H1 (cell line): ENCODE results near the gene PLEKHG1. TPM values are rescaled to one million over a fixed set of nuclear protein-coding genes. Genes with fewer than 3 reads are reported as not detected.

Experiments used
- CTCF ChIA-PET: fragments of 300-600 bp; sonication (Branson Sonifier 250); formaldehyde crosslinking; loops from one replicate; lab custom pipeline; 2021; ENCODE audit not compliant: partially characterized antibody; lab: Charles Lee
- POLR2A ChIA-PET: fragments of 300-600 bp; sonication (Branson Sonifier 250); formaldehyde crosslinking; loops from one replicate; lab custom pipeline; 2021; ENCODE audit warnings: inconsistent platforms; ENCODE audit not compliant: partially characterized antibody; lab: Charles Lee
- DNase-seq, 2 experiments: peaks; one replicate each; pipeline versions ENCODE4 v3.0.0 to v3.0.0-alpha.2; 2010 to 2022; ENCODE audit warnings: low spot score in 2 of 2, low read depth in 1 of 2, mixed read lengths in 1 of 2
- FAIRE-seq: peaks from 2 replicates; lab custom pipeline; 2011; peaks lifted over from hg19 to GRCh38; lab: Jason Lieb, UNC
- H2AFZ ChIP-seq: 2 replicates; pipeline ENCODE4 v1.8.1; 2012; ENCODE audit warnings: low read length, inconsistent platforms
- H2AK5ac ChIP-seq: 2 replicates; pipeline ENCODE4 v1.6.1; 2013; ENCODE audit warnings: low read depth, low read length
- H2BK120ac ChIP-seq: replicated peaks from 2 replicates; pipeline ENCODE3; 2013; ENCODE audit warnings: low read depth, low read length, inconsistent platforms
- H2BK12ac ChIP-seq: 2 replicates; pipeline ENCODE4 v1.6.1; 2013; ENCODE audit warnings: low read depth, low read length
- H2BK15ac ChIP-seq: 2 replicates; pipeline ENCODE4 v1.6.1; 2013; ENCODE audit warnings: low read length
- H2BK20ac ChIP-seq: 2 replicates; pipeline ENCODE4 v1.6.1; 2013; ENCODE audit warnings: low read length
- H2BK5ac ChIP-seq: 2 replicates; pipeline ENCODE4 v1.6.1; 2013; ENCODE audit warnings: low read depth, low read length
- H3K14ac ChIP-seq: 2 replicates; pipeline ENCODE4 v1.6.1; 2013; ENCODE audit warnings: inconsistent platforms; ENCODE audit not compliant: insufficient read length
- H3K18ac ChIP-seq: 2 replicates; pipeline ENCODE4 v1.6.1; 2013; ENCODE audit warnings: low read length; ENCODE audit errors: extremely low read depth
- H3K23ac ChIP-seq: 2 replicates; pipeline ENCODE4 v1.6.1; 2013; ENCODE audit warnings: inconsistent platforms; ENCODE audit not compliant: insufficient read length
- H3K23me2 ChIP-seq: 2 replicates; pipeline ENCODE4 v1.6.1; 2013; ENCODE audit warnings: low read depth, low read length
- H3K27ac ChIP-seq: 2 replicates; pipeline ENCODE4 v1.6.1; 2011; ENCODE audit warnings: low read depth, low read length, inconsistent platforms
- H3K27me3 ChIP-seq, 4 experiments: replicated peaks in 1 of 4; 1 replicate in 1 of 4; 2 replicates in 3 of 4; pipeline versions ENCODE4 v1.6.1 to v1.8.1; 2011 to 2013; ENCODE audit warnings: low read length in 3 of 4, mild to moderate bottlenecking in 3 of 4, inconsistent platforms in 2 of 4, mixed read lengths in 2 of 4, moderate library complexity in 1 of 4; ENCODE audit not compliant: control insufficient read depth in 3 of 4, insufficient read depth in 3 of 4; ENCODE audit errors: extremely low read depth in 1 of 4
- H3K36me3 ChIP-seq, 4 experiments: 2 replicates each; pipeline versions ENCODE4 v1.6.1 to v1.8.1; 2011 to 2013; ENCODE audit warnings: mild to moderate bottlenecking in 4 of 4, low read length in 3 of 4, moderate library complexity in 2 of 4, control low read depth in 1 of 4, inconsistent platforms in 1 of 4; ENCODE audit not compliant: insufficient read depth in 4 of 4, control insufficient read depth in 2 of 4
- H3K4ac ChIP-seq: replicated peaks from 2 replicates; pipeline ENCODE3; 2013; ENCODE audit warnings: low read length, low read depth, mixed read lengths, inconsistent platforms; ENCODE audit not compliant: insufficient read length
- H3K4me1 ChIP-seq, 4 experiments: replicated peaks in 1 of 4; 1 replicate in 1 of 4; 2 replicates in 3 of 4; pipeline versions ENCODE4 v1.6.1 to v1.8.1; 2011 to 2013; ENCODE audit warnings: low read length in 3 of 4, inconsistent platforms in 2 of 4, mixed read lengths in 1 of 4; ENCODE audit not compliant: insufficient read depth in 4 of 4, control insufficient read depth in 3 of 4
- H3K4me2 ChIP-seq, 2 experiments: 2 replicates each; pipeline versions ENCODE4 v1.6.1 to v1.8.1; 2011 to 2013; ENCODE audit warnings: low read depth in 2 of 2, low read length in 2 of 2, control low read depth in 1 of 2, inconsistent platforms in 1 of 2, mild to moderate bottlenecking in 1 of 2; ENCODE audit not compliant: insufficient read depth in 1 of 2
- H3K4me3 ChIP-seq, 4 experiments: fragments of 200-600, 300-600 bp in 1 of 4; sonication (generic), shearing (Covaris generic), sonication (Bioruptor Twin) in 1 of 4; 2 replicates each; pipeline versions ENCODE4 v1.5.1 to v1.8.1; 2011 to 2016; ENCODE audit warnings: low read length in 4 of 4, low read depth in 3 of 4, control low read depth in 2 of 4, inconsistent platforms in 2 of 4, mild to moderate bottlenecking in 2 of 4, mixed read lengths in 1 of 4, moderate library complexity in 1 of 4; ENCODE audit not compliant: insufficient read depth in 2 of 4; ENCODE audit errors: extremely low read depth in 1 of 4
- H3K56ac ChIP-seq: replicated peaks from 2 replicates; pipeline ENCODE3; 2013; ENCODE audit warnings: low read depth, mild to moderate bottlenecking, mixed read lengths, low read length, inconsistent platforms; ENCODE audit not compliant: insufficient read length
- H3K79me1 ChIP-seq: 2 replicates; pipeline ENCODE4 v1.6.1; 2013; ENCODE audit warnings: low read depth, low read length, control low read depth
- H3K79me2 ChIP-seq, 2 experiments: 2 replicates each; pipeline versions ENCODE4 v1.6.1 to v1.8.1; 2012 to 2013; ENCODE audit warnings: low read length in 2 of 2, mild to moderate bottlenecking in 2 of 2, inconsistent platforms in 1 of 2; ENCODE audit not compliant: insufficient read depth in 2 of 2, control insufficient read depth in 1 of 2
- H3K9ac ChIP-seq, 4 experiments: replicated peaks in 1 of 4; 1 replicate in 1 of 4; 2 replicates in 3 of 4; pipeline versions ENCODE4 v1.6.1 to v1.8.1; 2011 to 2013; ENCODE audit warnings: low read depth in 3 of 4, low read length in 3 of 4, control low read depth in 2 of 4, mild to moderate bottlenecking in 2 of 4, moderate library complexity in 2 of 4, inconsistent platforms in 1 of 4; ENCODE audit errors: extremely low read depth in 1 of 4
- H3K9me3 ChIP-seq, 2 experiments: 2 replicates each; pipeline versions ENCODE4 v1.6.1 to v1.8.1; 2012 to 2013; ENCODE audit warnings: mild to moderate bottlenecking in 2 of 2, moderate library complexity in 2 of 2, control low read depth in 1 of 2, inconsistent platforms in 1 of 2, low read depth in 1 of 2, low read length in 1 of 2, mixed read lengths in 1 of 2; ENCODE audit not compliant: insufficient read depth in 2 of 2
- H4K20me1 ChIP-seq, 2 experiments: replicated peaks in 1 of 2; 2 replicates each; pipeline versions ENCODE3 to v1.8.1; 2011 to 2013; ENCODE audit warnings: inconsistent platforms in 2 of 2, low read length in 2 of 2, mild to moderate bottlenecking in 1 of 2; ENCODE audit not compliant: insufficient read depth in 2 of 2, control insufficient read depth in 1 of 2
- H4K5ac ChIP-seq: 2 replicates; pipeline ENCODE4 v1.6.1; 2013; ENCODE audit warnings: low read length, low read depth, mixed read lengths, inconsistent platforms; ENCODE audit not compliant: insufficient read length
- H4K8ac ChIP-seq: 2 replicates; pipeline ENCODE4 v1.8.0; 2013; ENCODE audit warnings: mild to moderate bottlenecking, moderate library complexity, low read length, inconsistent platforms; ENCODE audit not compliant: insufficient read depth; ENCODE audit errors: extremely low read depth
- H4K91ac ChIP-seq: replicated peaks from 2 replicates; pipeline ENCODE3; 2013; ENCODE audit warnings: low read length, mixed read lengths, inconsistent platforms; ENCODE audit not compliant: insufficient read length
- BCL11A ChIP-seq, 2 experiments: IDR thresholded peaks; one replicate each; pipeline ENCODE4 v1.6.1; 2011; ENCODE audit warnings: low read depth in 2 of 2, low read length in 2 of 2, mild to moderate bottlenecking in 2 of 2
- CREB1 ChIP-seq: IDR thresholded peaks from 2 replicates; pipeline ENCODE4 v1.6.1; 2012; ENCODE audit warnings: inconsistent platforms
- CTBP2 ChIP-seq: IDR thresholded peaks from 2 replicates; pipeline ENCODE4 v1.7.0; 2011; ENCODE audit warnings: borderline replicate concordance, mild to moderate bottlenecking, moderate library complexity, mixed read lengths, low read length; ENCODE audit not compliant: insufficient read depth, insufficient read length
- EZH2 ChIP-seq: fragments of 200-600 bp; sonication (generic); IDR thresholded peaks from 2 replicates; pipeline ENCODE4 v1.7.1; 2012; ENCODE audit warnings: low read depth, mild to moderate bottlenecking, moderate library complexity, low read length, inconsistent platforms; ENCODE audit not compliant: severe bottlenecking
- FOSL1 ChIP-seq: IDR thresholded peaks from 2 replicates; pipeline ENCODE4 v1.6.1; 2011; ENCODE audit warnings: mild to moderate bottlenecking, low read depth, low read length, moderate library complexity; ENCODE audit not compliant: insufficient read depth
- JUN ChIP-seq: IDR thresholded peaks from 2 replicates; pipeline ENCODE4 v1.6.1; 2011; ENCODE audit warnings: low read depth, mild to moderate bottlenecking, improper control_type of control experiment, low read length
- KDM1A ChIP-seq: fragments of 200-600, 300-600 bp; sonication (generic); IDR thresholded peaks from 2 replicates; pipeline ENCODE4 v1.7.1; 2016; ENCODE audit warnings: mild to moderate bottlenecking, low read length, borderline replicate concordance
- RBBP5 ChIP-seq: IDR thresholded peaks from 2 replicates; pipeline ENCODE4 v1.7.1; 2012; ENCODE audit warnings: low read depth, mild to moderate bottlenecking, inconsistent platforms, low read length, moderate library complexity, borderline replicate concordance
- RFX5 ChIP-seq: IDR thresholded peaks from 2 replicates; pipeline ENCODE4 v1.6.1; 2011; ENCODE audit warnings: low read depth, low read length, improper control_type of control experiment, borderline replicate concordance
- WGBS, 2 experiments: shearing (Covaris generic) in 1 of 2; methylation state at CpG; one replicate each; pipeline versions ENCODE4 v1.1.6 to v1.1.7; 2013 to 2015; ENCODE audit warnings: low lambda C conversion rate in 2 of 2, mixed read lengths in 2 of 2, inconsistent platforms in 1 of 2, low coverage in 1 of 2, missing lambda C conversion rate in 1 of 2; ENCODE audit not compliant: insufficient replicate concordance in 2 of 2, insufficient coverage in 1 of 2, insufficient read length in 1 of 2; ENCODE audit errors: extremely low coverage in 1 of 2, missing lambda C conversion rate in 1 of 2; 5-methylcytosine and 5-hydroxymethylcytosine counted together
- polyA plus RNA-seq, 7 experiments: library from polyadenylated mRNA; depleted of rRNA in 3 of 7; stranded (reverse) in 5 of 7; unstranded in 2 of 7; fragments of >200 nt in 5 of 7; fragments of 200-250 nt in 2 of 7; gene quantifications; 1 replicate in 5 of 7; 2 replicates in 1 of 7; 4 replicates in 1 of 7; pipeline versions ENCODE4 v1.2.1 to v1.2.3, GENCODE V29; 2011 to 2013; ENCODE audit warnings: missing spikeins in 2 of 7, mixed read lengths in 2 of 7
- total RNA-seq: library from RNA; stranded (reverse); fragmentation: NEBNext Ultra II Directional; extraction: Animal tissue kit (Norgen Biotek cat#: 25700); gene quantifications from 2 replicates; pipeline ENCODE4 v1.2.1, GENCODE V29; 2021

Gene PLEKHG1
- total and polyA plus RNA-seq, 2 of the 8 experiments (the other 6 are each of a cell fraction or from before 2014, with no cell fraction given), result 0.94 to 2.2 TPM

DNA sequence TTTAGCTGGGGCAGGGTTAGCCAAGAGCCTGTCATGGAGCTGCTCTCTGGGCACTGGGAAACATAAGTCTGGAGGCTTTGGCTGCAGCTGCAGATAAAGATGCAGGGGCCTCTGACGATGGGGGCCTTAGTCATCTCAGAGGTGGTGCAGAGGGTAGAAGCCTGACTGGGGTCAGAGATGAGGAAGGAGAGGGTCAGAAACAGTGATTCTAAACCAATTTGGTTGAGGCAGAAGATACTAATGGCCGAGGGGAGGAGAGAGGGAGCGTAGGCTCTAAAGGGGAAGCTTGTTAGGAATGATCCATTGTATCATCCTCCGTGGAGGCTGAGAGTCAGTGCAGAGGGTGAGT lies 33.8 kb downstream of the PLEKHG1 start:
- Histone ChIP-seq H2BK15ac (no peak overlapping the region), H3K9me3 (no peaks in the 10 kb centered on the region), H2AFZ (no peak overlapping the region), H3K79me1 (no peaks in the 10 kb centered on the region), H3K56ac (no peak overlapping the region), H4K91ac (no peak overlapping the region), H4K8ac (no peak overlapping the region; the same call in 1 of the 2 replicates), H3K27ac (no peak overlapping the region), H3K36me3 (no peaks in the 10 kb centered on the region; a peak in 1 of 8 replicates), H3K27me3 (no peaks in the 10 kb centered on the region), H2BK20ac (no peak overlapping the region), H3K4me3 (no peak overlapping the region), H2BK120ac (no peak overlapping the region), H2AK5ac (no peak overlapping the region), H4K20me1 (no peaks in the 10 kb centered on the region), H2BK5ac (no peak overlapping the region), H3K14ac (no peak overlapping the region), H2BK12ac (no peak overlapping the region), H3K4me1 (no peaks in the 10 kb centered on the region), H3K23me2 (no peaks in the 10 kb centered on the region), H4K5ac (no peak overlapping the region), H3K4ac (no peak overlapping the region), H3K4me2 (no peak overlapping the region), H3K23ac (no peak overlapping the region), H3K79me2 (no peaks in the 10 kb centered on the region), H3K18ac (no peak overlapping the region), H3K9ac (no peak overlapping the region)
- FAIRE-seq, result no peak
- 95% methylated on average over 4 of the region's 4 CpGs; no CpG with 5 or more reads in 1 of the 2 experiments for WGBS, 2 experiments
- ChIA-PET POLR2A (no interaction called here), CTCF (interaction anchor here (0.9 to 1.5 kb wide), 5 partner anchors 12 to 215 kb away, joined by 3 to 7 read pairs (median 4); no protein-coding TSS in a partner anchor)
- DNase-seq, result no peak
- TF ChIP-seq JUN (no peak), CREB1 (no peak), BCL11A (IDR thresholded peaks at IDR 0.05; ENCODE audit: low read depth in 2 of 2, low read length in 2 of 2) (no peak), FOSL1 (no peak), RFX5 (no peak), RBBP5 (no peak), CTBP2 (no peak), KDM1A (no peak), EZH2 (no peak)
